ENCODE data around the gene STARD13.

DNA sequence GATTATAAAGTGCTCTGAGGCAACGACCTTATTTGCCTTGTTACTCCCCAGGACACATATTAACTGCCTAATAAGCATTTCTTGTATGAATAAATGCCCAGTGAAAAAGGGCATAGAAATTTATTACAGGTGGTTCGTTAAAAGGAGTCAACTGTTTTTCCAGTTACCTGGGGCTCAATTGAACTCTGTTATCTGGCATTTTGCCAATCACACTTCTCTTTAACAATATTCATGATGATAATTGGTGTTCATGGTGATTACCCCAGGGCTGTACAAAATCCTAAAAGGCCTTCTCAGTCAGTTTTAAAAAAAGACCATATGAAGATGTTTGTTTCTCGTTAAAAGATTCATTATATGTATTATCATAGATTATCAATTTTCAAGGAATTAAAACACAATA, 212.2 kb downstream of the STARD13 start:
- TF ChIP-seq CTCF (IDR thresholded peaks at IDR 0.05; ENCODE audit: low read length) (no peak), EZH2 (optimal IDR thresholded peaks at IDR 0.05; ENCODE audit: low read depth, low read length) (no peak), EZH2phosphoT487 (IDR thresholded peaks at IDR 0.05; ENCODE audit: low read length) (no peak)

Data from MM.1S (cell line).